Keratinocyte (primary cell): ENCODE results near the gene WDFY1.

Source experiments
- CTCF ChIP-seq, 3 experiments: IDR thresholded peaks in 1 of 3; conservative IDR thresholded peaks in 1 of 3; optimal IDR thresholded peaks in 1 of 3; 2 replicates in 2 of 3; 3 replicates in 1 of 3; pipeline versions ENCODE3 to v1.5.1; 2011; ENCODE audit warnings: low read length in 3 of 3, mild to moderate bottlenecking in 3 of 3, moderate library complexity in 2 of 3, control low read depth in 1 of 3, inconsistent platforms in 1 of 3; ENCODE audit not compliant: insufficient read depth in 2 of 3; ENCODE audit errors: extremely low read depth in 1 of 3
- EZH2 ChIP-seq: IDR thresholded peaks from one replicate; pipeline ENCODE4 v1.6.1; 2012; ENCODE audit warnings: inconsistent platforms, mild to moderate bottlenecking, low read length, moderate library complexity

GRCh38 chr2:223860809-223861738 lies 84.1 kb downstream of the WDFY1 start:
- TF ChIP-seq CTCF (optimal IDR thresholded peaks at IDR 0.05 in 1 of 3, IDR thresholded peaks at IDR 0.05 in 1 of 3, conservative IDR thresholded peaks at IDR 0.05 in 1 of 3; ENCODE audit: extremely low read depth in 1 of 3, insufficient read depth in 2 of 3, low read length in 3 of 3) (peak in 2 of 3 experiments; percentile 15 to 32), EZH2 (no peak)
